ENCODE data around the gene NAV2.

DNA sequence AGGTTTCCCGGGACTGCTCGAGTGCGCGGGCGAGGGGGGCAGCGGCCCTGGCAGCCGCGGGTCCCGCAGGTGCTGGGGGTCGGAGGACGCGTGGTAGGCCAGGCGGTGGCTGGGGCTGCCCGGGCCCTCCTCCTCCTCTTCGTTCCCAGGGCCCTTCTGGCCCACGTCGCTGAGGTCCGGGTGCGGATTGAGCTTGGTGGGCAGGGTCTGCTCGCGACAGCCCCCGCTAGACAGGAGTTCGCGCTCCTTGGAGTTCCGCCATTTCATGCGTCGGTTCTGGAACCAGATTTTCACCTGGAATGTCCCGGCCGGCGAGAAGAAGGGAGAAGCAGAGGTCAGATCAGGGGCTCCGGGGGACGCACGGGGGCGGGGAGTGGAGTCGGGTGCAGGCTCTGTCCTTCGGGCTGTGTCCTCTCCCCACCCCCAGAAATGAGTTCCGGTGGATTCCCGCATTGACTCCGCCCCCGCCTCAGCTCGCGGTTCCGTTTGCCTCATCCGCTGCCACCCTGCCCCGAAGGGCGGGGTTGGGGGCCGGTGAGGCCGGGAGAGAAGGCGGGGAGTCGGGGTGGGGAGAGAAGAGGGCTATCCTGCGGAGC lies 443.7 kb downstream of the NAV2 start:
- TF ChIP-seq, protein P1, sequence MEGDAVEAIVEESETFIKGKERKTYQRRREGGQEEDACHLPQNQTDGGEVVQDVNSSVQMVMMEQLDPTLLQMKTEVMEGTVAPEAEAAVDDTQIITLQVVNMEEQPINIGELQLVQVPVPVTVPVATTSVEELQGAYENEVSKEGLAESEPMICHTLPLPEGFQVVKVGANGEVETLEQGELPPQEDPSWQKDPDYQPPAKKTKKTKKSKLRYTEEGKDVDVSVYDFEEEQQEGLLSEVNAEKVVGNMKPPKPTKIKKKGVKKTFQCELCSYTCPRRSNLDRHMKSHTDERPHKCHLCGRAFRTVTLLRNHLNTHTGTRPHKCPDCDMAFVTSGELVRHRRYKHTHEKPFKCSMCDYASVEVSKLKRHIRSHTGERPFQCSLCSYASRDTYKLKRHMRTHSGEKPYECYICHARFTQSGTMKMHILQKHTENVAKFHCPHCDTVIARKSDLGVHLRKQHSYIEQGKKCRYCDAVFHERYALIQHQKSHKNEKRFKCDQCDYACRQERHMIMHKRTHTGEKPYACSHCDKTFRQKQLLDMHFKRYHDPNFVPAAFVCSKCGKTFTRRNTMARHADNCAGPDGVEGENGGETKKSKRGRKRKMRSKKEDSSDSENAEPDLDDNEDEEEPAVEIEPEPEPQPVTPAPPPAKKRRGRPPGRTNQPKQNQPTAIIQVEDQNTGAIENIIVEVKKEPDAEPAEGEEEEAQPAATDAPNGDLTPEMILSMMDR (IDR thresholded peaks at IDR 0.05; ENCODE audit: poor library complexity, severe bottlenecking) = no peak
- TF ChIP-seq EZH2 (IDR thresholded peaks at IDR 0.05; ENCODE audit: borderline replicate concordance, insufficient read depth, low read length, poor library complexity, severe bottlenecking) = peak; percentile 38

All from neural cell (in vitro differentiated cells).